Calu3 (cell line): Measurements from ENCODE around the gene HELZ. TPM values are rescaled to one million over a fixed set of nuclear protein-coding genes. Genes with fewer than 3 reads are reported as not detected.

Source experiments
- BruUV-seq: library from RNA; stranded (reverse); fragments of 400-500 nt; replicated peaks from 2 replicates; lab custom pipeline; 2021; lab: Mats Ljungman, UMichigan
- CTCF ChIA-PET: fragments of 300-600 bp; sonication (Branson Sonifier 250); formaldehyde crosslinking; loops from one replicate; lab custom pipeline; 2022; ENCODE audit warnings: antibody characterized with exemption; lab: Charles Lee
- DNase-seq: peaks from one replicate; pipeline ENCODE4 v3.0.0; 2022
- H3K27ac Mint-ChIP-seq: one replicate; pipeline ENCODE4 v1.8.0; 2022; ENCODE audit warnings: mixed read lengths; ENCODE audit not compliant: unreplicated experiment
- H3K27me3 Mint-ChIP-seq: one replicate; pipeline ENCODE4 v1.8.0; 2022; ENCODE audit warnings: mixed read lengths; ENCODE audit not compliant: unreplicated experiment
- H3K36me3 Mint-ChIP-seq: one replicate; pipeline ENCODE4 v1.8.0; 2022; ENCODE audit warnings: mild to moderate bottlenecking, moderate library complexity, mixed read lengths; ENCODE audit not compliant: insufficient read depth, unreplicated experiment
- H3K4me1 Mint-ChIP-seq: one replicate; pipeline ENCODE4 v1.8.0; 2022; ENCODE audit warnings: mild to moderate bottlenecking, low read depth, mixed read lengths; ENCODE audit not compliant: unreplicated experiment
- H3K4me3 Mint-ChIP-seq: one replicate; pipeline ENCODE4 v1.8.0; 2022; ENCODE audit warnings: mild to moderate bottlenecking, low read depth, moderate library complexity, mixed read lengths; ENCODE audit not compliant: unreplicated experiment
- H3K9me3 Mint-ChIP-seq: one replicate; pipeline ENCODE4 v1.8.0; 2022; ENCODE audit warnings: low read depth, mixed read lengths; ENCODE audit not compliant: unreplicated experiment
- intact Hi-C: fragments of 100-400 bp; cut with micrococcal nuclease; formaldehyde crosslinking; loops from one replicate; pipeline ENCODE4 v1.10.0; 2022; ENCODE audit not compliant: unreplicated experiment
- total RNA-seq: library from RNA; stranded (reverse); gene quantifications from 2 replicates; pipeline ENCODE4 v1.2.3, GENCODE V29; 2022
- TF ChIP-seq, protein P1 (sequence below): fragments of 200-600 bp; IDR thresholded peaks from one replicate; pipeline ENCODE4 v1.8.0; 2022; ENCODE audit warnings: antibody characterized with exemption; ENCODE audit not compliant: unreplicated experiment

HELZ gene
- total RNA-seq, 1 experiment from 2014 or later: 60.8 TPM

DNA sequence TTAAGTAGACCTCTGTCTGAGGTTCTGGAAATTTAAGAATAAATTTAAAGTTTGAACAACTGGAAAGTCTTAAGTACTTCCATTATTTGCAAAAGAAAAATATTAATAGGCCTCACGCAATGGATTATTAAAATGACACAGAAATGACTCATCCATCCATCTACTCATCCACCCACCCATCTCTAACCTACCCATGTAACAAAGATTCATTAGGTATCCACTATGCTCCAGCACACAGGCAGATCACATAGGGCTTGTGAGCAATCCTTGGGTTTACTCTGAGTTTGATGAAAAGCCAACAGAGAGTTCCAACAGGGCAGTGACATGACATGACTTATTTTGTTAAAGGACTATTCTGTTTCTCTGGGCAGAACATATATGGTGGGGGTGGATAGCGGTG lies 93.3 kb downstream of the HELZ start:
- TF ChIP-seq, protein P1, sequence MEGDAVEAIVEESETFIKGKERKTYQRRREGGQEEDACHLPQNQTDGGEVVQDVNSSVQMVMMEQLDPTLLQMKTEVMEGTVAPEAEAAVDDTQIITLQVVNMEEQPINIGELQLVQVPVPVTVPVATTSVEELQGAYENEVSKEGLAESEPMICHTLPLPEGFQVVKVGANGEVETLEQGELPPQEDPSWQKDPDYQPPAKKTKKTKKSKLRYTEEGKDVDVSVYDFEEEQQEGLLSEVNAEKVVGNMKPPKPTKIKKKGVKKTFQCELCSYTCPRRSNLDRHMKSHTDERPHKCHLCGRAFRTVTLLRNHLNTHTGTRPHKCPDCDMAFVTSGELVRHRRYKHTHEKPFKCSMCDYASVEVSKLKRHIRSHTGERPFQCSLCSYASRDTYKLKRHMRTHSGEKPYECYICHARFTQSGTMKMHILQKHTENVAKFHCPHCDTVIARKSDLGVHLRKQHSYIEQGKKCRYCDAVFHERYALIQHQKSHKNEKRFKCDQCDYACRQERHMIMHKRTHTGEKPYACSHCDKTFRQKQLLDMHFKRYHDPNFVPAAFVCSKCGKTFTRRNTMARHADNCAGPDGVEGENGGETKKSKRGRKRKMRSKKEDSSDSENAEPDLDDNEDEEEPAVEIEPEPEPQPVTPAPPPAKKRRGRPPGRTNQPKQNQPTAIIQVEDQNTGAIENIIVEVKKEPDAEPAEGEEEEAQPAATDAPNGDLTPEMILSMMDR: no peak
- CTCF ChIA-PET: no interaction called here
- H3K36me3 Mint-ChIP-seq: peaks cover 14% of the 10 kb centered on the region
- intact Hi-C loops: no loop called here
- BruUV-seq: no TSS peak
- no peaks in the 10 kb centered on the region for H3K9me3 Mint-ChIP-seq
- peak overlapping the region; percentile 5 for H3K27ac Mint-ChIP-seq
- H3K4me1 Mint-ChIP-seq: peaks cover 20% of the 10 kb centered on the region
- H3K27me3 Mint-ChIP-seq: no peaks in the 10 kb centered on the region
- H3K4me3 Mint-ChIP-seq: no peak overlapping the region
- DNase-seq: no peak

DNA sequence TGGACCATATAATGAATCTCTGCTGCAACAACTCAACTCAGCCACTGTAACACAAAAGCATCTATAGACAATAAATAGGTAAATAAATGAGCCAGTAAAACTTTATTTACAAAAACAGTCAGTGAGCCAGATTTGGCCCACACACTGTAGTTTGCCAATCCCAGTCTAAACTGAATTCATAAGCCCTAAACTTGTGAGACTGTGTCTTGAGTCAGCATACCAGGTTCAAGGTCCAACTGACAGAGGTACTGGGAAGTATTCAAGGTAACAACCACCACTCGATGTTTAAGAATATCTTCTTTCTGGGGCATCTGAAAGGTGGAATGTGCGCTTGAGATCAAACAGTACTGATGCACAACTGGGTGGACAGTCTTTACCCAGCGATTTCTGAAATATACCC lies 94.2 kb downstream of the HELZ start:
- intact Hi-C loops: no loop called here
- CTCF ChIA-PET: no interaction called here
- H3K36me3 Mint-ChIP-seq: peaks cover 17% of the 10 kb centered on the region

DNA sequence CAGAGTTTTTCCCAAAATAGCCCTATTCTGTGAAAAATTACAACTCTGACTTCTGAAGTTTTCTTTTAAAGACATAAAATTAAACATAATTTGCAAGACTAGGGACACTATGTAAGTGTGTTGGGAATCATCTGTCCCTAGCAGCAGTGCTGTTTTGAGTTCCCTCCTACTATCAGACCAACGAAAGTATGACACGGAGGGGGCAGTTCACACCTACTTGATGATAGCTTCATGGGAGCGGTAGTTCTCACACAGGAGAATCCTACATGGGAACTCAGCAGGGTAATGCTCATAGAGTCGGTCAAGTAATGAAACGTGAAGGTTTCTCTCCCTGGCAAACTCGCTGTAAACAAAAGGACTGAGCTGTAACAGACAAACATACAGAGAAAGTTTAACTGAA lies 96.6 kb downstream of the HELZ start:
- no TSS peak for BruUV-seq
- Mint-ChIP-seq H3K36me3 (peaks cover 25% of the 10 kb centered on the region), H3K4me3 (no peak overlapping the region), H3K4me1 (peaks cover 12% of the 10 kb centered on the region), H3K27ac (no peak overlapping the region), H3K9me3 (no peaks in the 10 kb centered on the region), H3K27me3 (no peaks in the 10 kb centered on the region)
- DNase-seq: no peak
- CTCF ChIA-PET: no interaction called here
- TF ChIP-seq, protein P1: no peak
- intact Hi-C loops: no loop called here

More for the DNA sequence above, 94.2 kb downstream of the HELZ start:
- Mint-ChIP-seq H3K9me3 (no peaks in the 10 kb centered on the region), H3K27ac (no peak overlapping the region), H3K4me3 (no peak overlapping the region), H3K4me1 (peaks cover 20% of the 10 kb centered on the region), H3K27me3 (no peaks in the 10 kb centered on the region)
- DNase-seq: no peak
- no TSS peak for BruUV-seq
- TF ChIP-seq, protein P1: no peak

DNA sequence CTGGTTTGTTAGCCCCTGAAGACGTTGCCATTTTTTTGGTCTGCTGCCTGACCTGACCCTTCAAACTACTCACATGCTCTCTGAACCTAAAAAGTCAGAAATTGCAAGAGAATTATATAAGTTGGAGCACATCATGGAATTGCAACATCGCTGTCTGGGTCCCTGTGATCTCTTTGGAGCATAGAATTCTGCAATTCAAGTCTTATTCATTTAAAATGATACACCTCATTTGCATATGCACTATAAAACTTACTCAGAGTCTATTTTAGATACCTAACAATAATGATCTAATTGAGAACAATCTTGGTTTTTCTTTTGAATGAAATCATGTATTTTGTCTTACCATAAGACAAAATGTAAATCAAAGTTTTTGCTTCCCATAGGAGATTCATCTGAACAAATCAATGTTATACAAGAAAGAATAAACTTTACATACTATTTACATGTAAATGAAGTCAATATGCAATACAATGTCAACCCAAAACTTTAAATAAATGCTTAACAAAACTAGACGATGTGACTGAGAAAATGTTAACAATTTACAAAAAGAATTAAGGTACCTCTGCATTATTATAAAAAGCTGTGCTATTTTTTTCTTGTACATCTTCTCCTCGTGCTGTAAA lies 99.7 kb downstream of the HELZ start:
- H3K4me1 Mint-ChIP-seq: peaks cover 5% of the 10 kb centered on the region
- H3K27me3 Mint-ChIP-seq: no peaks in the 10 kb centered on the region
- BruUV-seq: no TSS peak
- no peak for DNase-seq
- H3K36me3 Mint-ChIP-seq: peaks cover 19% of the 10 kb centered on the region
- H3K4me3 Mint-ChIP-seq: no peak overlapping the region
- H3K27ac Mint-ChIP-seq: no peak overlapping the region
- TF ChIP-seq, protein P1: no peak
- no peaks in the 10 kb centered on the region for H3K9me3 Mint-ChIP-seq
- CTCF ChIA-PET: no interaction called here
- intact Hi-C loops: no loop called here
